GM23338 (cell line): ENCODE data around the gene DUSP10. TPM values are rescaled to one million over a fixed set of nuclear protein-coding genes. Genes with fewer than 3 reads are reported as not detected.

Experiments
- ATAC-seq: fragments of 200-7000 bp; cut with Tn5 transposase; 3 replicates; pipeline ENCODE4 v1.9.1; 2020
- DNase-seq: peaks from one replicate; pipeline ENCODE4 v3.0.0-alpha.2; 2015; ENCODE audit warnings: low spot score
- H2AFZ ChIP-seq: fragments of 200-600 bp; sonication (generic); 2 replicates; pipeline ENCODE4 v1.8.0; 2016; ENCODE audit warnings: antibody characterized with exemption, mild to moderate bottlenecking, moderate library complexity
- H3F3A ChIP-seq: fragments of 200-600 bp; sonication (generic); replicated peaks from 2 replicates; pipeline ENCODE4 v1.8.0; 2017; ENCODE audit warnings: antibody characterized with exemption, mixed run types, low read depth
- H3K27ac ChIP-seq: fragments of 200-600 bp; sonication (generic); 2 replicates; pipeline ENCODE4 v1.6.1; 2016; ENCODE audit warnings: low read depth
- H3K27me3 ChIP-seq: fragments of 200-600 bp; sonication (generic); 2 replicates; pipeline ENCODE4 v1.8.0; 2016; ENCODE audit warnings: mild to moderate bottlenecking, mixed run types, moderate library complexity; ENCODE audit not compliant: insufficient read depth
- H3K36me3 ChIP-seq: fragments of 200-600 bp; sonication (generic); 2 replicates; pipeline ENCODE4 v1.8.0; 2016; ENCODE audit warnings: mild to moderate bottlenecking; ENCODE audit not compliant: insufficient read depth
- H3K4me1 ChIP-seq: fragments of 200-600 bp; sonication (generic); 2 replicates; pipeline ENCODE4 v1.8.0; 2016; ENCODE audit warnings: mild to moderate bottlenecking, moderate library complexity; ENCODE audit not compliant: insufficient read depth
- H3K4me2 ChIP-seq: fragments of 200-600 bp; sonication (generic); 2 replicates; pipeline ENCODE4 v1.7.1; 2017; ENCODE audit warnings: mixed run types
- H3K4me3 ChIP-seq: fragments of 200-600 bp; sonication (generic); 2 replicates; pipeline ENCODE4 v1.6.1; 2016; ENCODE audit warnings: mixed run types
- H3K79me2 ChIP-seq: fragments of 200-600 bp; sonication (generic); replicated peaks from 2 replicates; pipeline ENCODE4 v1.8.0; 2017; ENCODE audit warnings: mild to moderate bottlenecking; ENCODE audit not compliant: insufficient read depth
- H3K9me2 ChIP-seq: fragments of 200-600 bp; sonication (generic); 2 replicates; pipeline ENCODE4 v1.8.0; 2017; ENCODE audit not compliant: insufficient read depth
- H4K20me1 ChIP-seq: fragments of 200-600 bp; sonication (generic); replicated peaks from 2 replicates; pipeline ENCODE4 v1.8.0; 2017; ENCODE audit warnings: mild to moderate bottlenecking; ENCODE audit not compliant: insufficient read depth
- H3K27ac Mint-ChIP-seq: 2 replicates; pipeline ENCODE4 v1.8.0; 2020; ENCODE audit warnings: inconsistent platforms, mild to moderate bottlenecking, moderate library complexity, mixed read lengths
- H3K27me3 Mint-ChIP-seq: 3 replicates; pipeline ENCODE4 v1.8.0; 2022; ENCODE audit warnings: low read depth, mild to moderate bottlenecking, moderate library complexity, mixed read lengths, inconsistent platforms; ENCODE audit not compliant: insufficient read depth, poor library complexity
- H3K36me3 Mint-ChIP-seq: 3 replicates; pipeline ENCODE4 v1.8.0; 2021; ENCODE audit warnings: low read depth, mild to moderate bottlenecking, inconsistent platforms, moderate library complexity, mixed read lengths
- H3K4me1 Mint-ChIP-seq: 3 replicates; pipeline ENCODE4 v1.8.0; 2020; ENCODE audit warnings: mild to moderate bottlenecking, inconsistent platforms, mixed read lengths
- H3K4me3 Mint-ChIP-seq: 3 replicates; pipeline ENCODE4 v1.8.0; 2021; ENCODE audit warnings: moderate library complexity, mild to moderate bottlenecking, inconsistent platforms, mixed read lengths
- H3K9me3 Mint-ChIP-seq: 3 replicates; pipeline ENCODE4 v1.8.0; 2020; ENCODE audit warnings: moderate library complexity, mild to moderate bottlenecking, inconsistent platforms, mixed read lengths
- CREB1 ChIP-seq: fragments of 250-450 bp; sonication (Bioruptor Pico); IDR thresholded peaks from 2 replicates; pipeline ENCODE4 v1.5.0; 2020; ENCODE audit warnings: low read depth, mild to moderate bottlenecking, moderate library complexity
- EZH2 ChIP-seq: fragments of 200-600 bp; sonication (generic); IDR thresholded peaks from one replicate; pipeline ENCODE4 v1.8.0; 2017; ENCODE audit warnings: antibody characterized with exemption, mild to moderate bottlenecking, low read depth; ENCODE audit not compliant: unreplicated experiment
- EZH2phosphoT487 ChIP-seq: fragments of 200-600 bp; sonication (generic); IDR thresholded peaks from one replicate; pipeline ENCODE4 v1.8.1; 2018; ENCODE audit warnings: antibody characterized with exemption; ENCODE audit not compliant: unreplicated experiment
- NANOG ChIP-seq: IDR thresholded peaks from 2 replicates; pipeline ENCODE4 v1.6.1; 2016; ENCODE audit warnings: antibody characterized with exemption, borderline replicate concordance
- POLR2AphosphoS5 ChIP-seq: IDR thresholded peaks from 2 replicates; pipeline ENCODE4 v1.6.1; 2016; ENCODE audit warnings: antibody characterized with exemption, low read depth
- STAT1 ChIP-seq: IDR thresholded peaks from one replicate; pipeline ENCODE4 v1.6.1; 2016; ENCODE audit warnings: antibody characterized with exemption; ENCODE audit not compliant: unreplicated experiment
- ZNF114 ChIP-seq: fragments of 250-450 bp; sonication (Bioruptor Pico); IDR thresholded peaks from 2 replicates; pipeline ENCODE4 v1.5.0; 2020; ENCODE audit warnings: mild to moderate bottlenecking, moderate library complexity
- ZNF331 ChIP-seq: fragments of 250-450 bp; sonication (Bioruptor Pico); IDR thresholded peaks from 2 replicates; pipeline ENCODE4 v1.5.0; 2020; ENCODE audit warnings: low read depth, mild to moderate bottlenecking, moderate library complexity
- polyA plus RNA-seq: library from polyadenylated mRNA; unstranded; fragments of >200 nt; fragmentation: Nextera tagmentation; extraction: Ambion mirVana; gene quantifications from 2 replicates; pipeline ENCODE4 v1.2.1, GENCODE V29; 2016
- total RNA-seq: library from RNA; depleted of rRNA; stranded (reverse); fragments of >200 nt; shearing (Covaris generic); gene quantifications from 2 replicates; pipeline ENCODE4 v1.2.3, GENCODE V29; 2014
- TF ChIP-seq, protein P1 (sequence below): IDR thresholded peaks from 2 replicates; pipeline ENCODE4 v1.6.1; 2016; ENCODE audit warnings: antibody characterized with exemption
- TF ChIP-seq, protein P2 (sequence below): fragments of 250-450 bp; sonication (Bioruptor Pico); IDR thresholded peaks from 2 replicates; pipeline ENCODE4 v1.5.0; 2020; ENCODE audit warnings: mild to moderate bottlenecking, moderate library complexity
- TF ChIP-seq, protein P3 (sequence below): IDR thresholded peaks from one replicate; pipeline ENCODE4 v1.6.1; 2018; ENCODE audit warnings: antibody characterized with exemption; ENCODE audit not compliant: unreplicated experiment
- TF ChIP-seq, protein P4 (sequence below), 2 experiments: fragments of 200-600 bp in 1 of 2; sonication (generic) in 1 of 2; conservative IDR thresholded peaks; 2 replicates each; pipeline versions ENCODE4 v1.5.1 to v1.6.1; 2016 to 2017; ENCODE audit warnings: antibody characterized with exemption in 2 of 2, low read depth in 2 of 2, mild to moderate bottlenecking in 2 of 2, moderate library complexity in 1 of 2

DUSP10 gene
- total and polyA plus RNA-seq, 2 experiments from 2014 or later = 1.5 to 1.6 TPM

DNA sequence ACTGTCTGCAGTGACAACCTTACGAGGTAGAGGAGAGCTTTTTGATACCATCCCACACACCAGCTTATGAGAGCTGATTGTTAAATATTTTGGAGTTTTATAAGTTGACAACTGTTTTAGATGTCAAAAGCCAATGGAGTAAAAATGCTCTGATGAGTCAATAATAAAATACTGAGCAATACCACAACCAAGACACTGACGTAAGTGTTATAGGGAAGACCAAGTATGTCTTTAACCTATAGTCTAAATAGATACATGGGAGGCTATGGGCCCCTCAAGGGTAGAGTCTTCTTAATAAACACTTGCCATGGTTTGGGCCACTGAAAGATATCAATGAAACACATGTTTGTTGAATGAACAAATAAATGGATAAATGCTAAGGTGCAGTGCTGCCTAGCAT, 49.2 kb downstream of the DUSP10 start (continued):
- TF ChIP-seq, protein P1, sequence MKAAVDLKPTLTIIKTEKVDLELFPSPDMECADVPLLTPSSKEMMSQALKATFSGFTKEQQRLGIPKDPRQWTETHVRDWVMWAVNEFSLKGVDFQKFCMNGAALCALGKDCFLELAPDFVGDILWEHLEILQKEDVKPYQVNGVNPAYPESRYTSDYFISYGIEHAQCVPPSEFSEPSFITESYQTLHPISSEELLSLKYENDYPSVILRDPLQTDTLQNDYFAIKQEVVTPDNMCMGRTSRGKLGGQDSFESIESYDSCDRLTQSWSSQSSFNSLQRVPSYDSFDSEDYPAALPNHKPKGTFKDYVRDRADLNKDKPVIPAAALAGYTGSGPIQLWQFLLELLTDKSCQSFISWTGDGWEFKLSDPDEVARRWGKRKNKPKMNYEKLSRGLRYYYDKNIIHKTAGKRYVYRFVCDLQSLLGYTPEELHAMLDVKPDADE = no peak
- TF ChIP-seq EZH2 = no peak
- no peak for TF ChIP-seq NANOG
- TF ChIP-seq ZNF114 (CRISPR knock-in tag) = no peak
- TF ChIP-seq POLR2AphosphoS5 = no peak
- no peak for TF ChIP-seq ZNF331
- no peak for TF ChIP-seq CREB1 (CRISPR knock-in tag)
- no peak for TF ChIP-seq STAT1

DNA sequence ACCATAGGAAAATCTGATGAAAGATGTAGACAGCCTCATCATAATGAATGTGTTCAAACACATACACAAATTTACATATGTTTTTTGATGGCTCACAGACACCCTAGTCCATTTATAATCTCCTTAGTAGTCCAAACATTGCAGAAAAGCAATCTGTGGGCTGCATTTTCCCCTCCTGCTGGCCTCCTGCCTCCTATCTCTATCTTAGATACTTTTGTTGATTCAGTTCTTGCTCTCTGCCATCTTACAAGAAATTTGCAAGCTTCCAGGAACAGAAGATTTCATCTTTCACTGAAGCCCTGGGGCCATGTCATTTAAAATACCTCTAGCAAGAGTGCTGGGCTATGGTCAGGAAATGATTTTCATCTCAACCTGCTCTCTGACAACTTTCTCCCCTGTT, 50.6 kb downstream of the DUSP10 start:
- Histone ChIP-seq H4K20me1 (no peaks in the 10 kb centered on the region), H3K4me2 (no peak overlapping the region), H3K27ac (no peak overlapping the region), H3K36me3 (no peaks in the 10 kb centered on the region), H3K9me2 (peaks cover 11% of the 10 kb centered on the region), H3K79me2 (no peaks in the 10 kb centered on the region), H3K4me1 (no peaks in the 10 kb centered on the region), H3K4me3 (no peak overlapping the region), H3K27me3 (no peaks in the 10 kb centered on the region), H2AFZ (no peak overlapping the region), H3F3A (no peaks in the 10 kb centered on the region)
- Mint-ChIP-seq H3K27me3 (peaks cover 1% of the 10 kb centered on the region), H3K4me1 (no peaks in the 10 kb centered on the region), H3K36me3 (no peaks in the 10 kb centered on the region), H3K9me3 (0 out of 3 replicates have a peak, but pooled peaks cover 4% of the 10 kb centered on the region), H3K4me3 (no peak overlapping the region), H3K27ac (no peak overlapping the region)
- DNase-seq (no peak), ATAC-seq (no peak)
- no peak for TF ChIP-seq POLR2AphosphoS5
- no peak for TF ChIP-seq ZNF331
- TF ChIP-seq, protein P1 = no peak
- TF ChIP-seq, protein P2, sequence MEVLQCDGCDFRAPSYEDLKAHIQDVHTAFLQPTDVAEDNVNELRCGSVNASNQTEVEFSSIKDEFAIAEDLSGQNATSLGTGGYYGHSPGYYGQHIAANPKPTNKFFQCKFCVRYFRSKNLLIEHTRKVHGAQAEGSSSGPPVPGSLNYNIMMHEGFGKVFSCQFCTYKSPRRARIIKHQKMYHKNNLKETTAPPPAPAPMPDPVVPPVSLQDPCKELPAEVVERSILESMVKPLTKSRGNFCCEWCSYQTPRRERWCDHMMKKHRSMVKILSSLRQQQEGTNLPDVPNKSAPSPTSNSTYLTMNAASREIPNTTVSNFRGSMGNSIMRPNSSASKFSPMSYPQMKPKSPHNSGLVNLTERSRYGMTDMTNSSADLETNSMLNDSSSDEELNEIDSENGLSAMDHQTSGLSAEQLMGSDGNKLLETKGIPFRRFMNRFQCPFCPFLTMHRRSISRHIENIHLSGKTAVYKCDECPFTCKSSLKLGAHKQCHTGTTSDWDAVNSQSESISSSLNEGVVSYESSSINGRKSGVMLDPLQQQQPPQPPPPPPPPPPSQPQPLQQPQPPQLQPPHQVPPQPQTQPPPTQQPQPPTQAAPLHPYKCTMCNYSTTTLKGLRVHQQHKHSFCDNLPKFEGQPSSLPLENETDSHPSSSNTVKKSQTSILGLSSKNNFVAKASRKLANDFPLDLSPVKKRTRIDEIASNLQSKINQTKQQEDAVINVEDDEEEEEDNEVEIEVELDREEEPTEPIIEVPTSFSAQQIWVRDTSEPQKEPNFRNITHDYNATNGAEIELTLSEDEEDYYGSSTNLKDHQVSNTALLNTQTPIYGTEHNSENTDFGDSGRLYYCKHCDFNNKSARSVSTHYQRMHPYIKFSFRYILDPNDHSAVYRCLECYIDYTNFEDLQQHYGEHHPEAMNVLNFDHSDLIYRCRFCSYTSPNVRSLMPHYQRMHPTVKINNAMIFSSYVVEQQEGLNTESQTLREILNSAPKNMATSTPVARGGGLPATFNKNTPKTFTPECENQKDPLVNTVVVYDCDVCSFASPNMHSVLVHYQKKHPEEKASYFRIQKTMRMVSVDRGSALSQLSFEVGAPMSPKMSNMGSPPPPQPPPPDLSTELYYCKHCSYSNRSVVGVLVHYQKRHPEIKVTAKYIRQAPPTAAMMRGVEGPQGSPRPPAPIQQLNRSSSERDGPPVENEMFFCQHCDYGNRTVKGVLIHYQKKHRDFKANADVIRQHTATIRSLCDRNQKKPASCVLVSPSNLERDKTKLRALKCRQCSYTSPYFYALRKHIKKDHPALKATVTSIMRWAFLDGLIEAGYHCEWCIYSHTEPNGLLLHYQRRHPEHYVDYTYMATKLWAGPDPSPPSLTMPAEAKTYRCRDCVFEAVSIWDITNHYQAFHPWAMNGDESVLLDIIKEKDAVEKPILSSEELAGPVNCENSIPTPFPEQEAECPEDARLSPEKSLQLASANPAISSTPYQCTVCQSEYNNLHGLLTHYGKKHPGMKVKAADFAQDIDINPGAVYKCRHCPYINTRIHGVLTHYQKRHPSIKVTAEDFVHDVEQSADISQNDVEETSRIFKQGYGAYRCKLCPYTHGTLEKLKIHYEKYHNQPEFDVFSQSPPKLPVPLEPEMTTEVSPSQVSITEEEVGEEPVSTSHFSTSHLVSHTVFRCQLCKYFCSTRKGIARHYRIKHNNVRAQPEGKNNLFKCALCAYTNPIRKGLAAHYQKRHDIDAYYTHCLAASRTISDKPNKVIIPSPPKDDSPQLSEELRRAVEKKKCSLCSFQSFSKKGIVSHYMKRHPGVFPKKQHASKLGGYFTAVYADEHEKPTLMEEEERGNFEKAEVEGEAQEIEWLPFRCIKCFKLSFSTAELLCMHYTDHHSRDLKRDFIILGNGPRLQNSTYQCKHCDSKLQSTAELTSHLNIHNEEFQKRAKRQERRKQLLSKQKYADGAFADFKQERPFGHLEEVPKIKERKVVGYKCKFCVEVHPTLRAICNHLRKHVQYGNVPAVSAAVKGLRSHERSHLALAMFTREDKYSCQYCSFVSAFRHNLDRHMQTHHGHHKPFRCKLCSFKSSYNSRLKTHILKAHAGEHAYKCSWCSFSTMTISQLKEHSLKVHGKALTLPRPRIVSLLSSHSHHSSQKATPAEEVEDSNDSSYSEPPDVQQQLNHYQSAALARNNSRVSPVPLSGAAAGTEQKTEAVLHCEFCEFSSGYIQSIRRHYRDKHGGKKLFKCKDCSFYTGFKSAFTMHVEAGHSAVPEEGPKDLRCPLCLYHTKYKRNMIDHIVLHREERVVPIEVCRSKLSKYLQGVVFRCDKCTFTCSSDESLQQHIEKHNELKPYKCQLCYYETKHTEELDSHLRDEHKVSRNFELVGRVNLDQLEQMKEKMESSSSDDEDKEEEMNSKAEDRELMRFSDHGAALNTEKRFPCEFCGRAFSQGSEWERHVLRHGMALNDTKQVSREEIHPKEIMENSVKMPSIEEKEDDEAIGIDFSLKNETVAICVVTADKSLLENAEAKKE (CRISPR knock-in tag) = no peak
- no peak for TF ChIP-seq CREB1 (CRISPR knock-in tag)
- TF ChIP-seq EZH2phosphoT487 = no peak
- TF ChIP-seq, protein P3, sequence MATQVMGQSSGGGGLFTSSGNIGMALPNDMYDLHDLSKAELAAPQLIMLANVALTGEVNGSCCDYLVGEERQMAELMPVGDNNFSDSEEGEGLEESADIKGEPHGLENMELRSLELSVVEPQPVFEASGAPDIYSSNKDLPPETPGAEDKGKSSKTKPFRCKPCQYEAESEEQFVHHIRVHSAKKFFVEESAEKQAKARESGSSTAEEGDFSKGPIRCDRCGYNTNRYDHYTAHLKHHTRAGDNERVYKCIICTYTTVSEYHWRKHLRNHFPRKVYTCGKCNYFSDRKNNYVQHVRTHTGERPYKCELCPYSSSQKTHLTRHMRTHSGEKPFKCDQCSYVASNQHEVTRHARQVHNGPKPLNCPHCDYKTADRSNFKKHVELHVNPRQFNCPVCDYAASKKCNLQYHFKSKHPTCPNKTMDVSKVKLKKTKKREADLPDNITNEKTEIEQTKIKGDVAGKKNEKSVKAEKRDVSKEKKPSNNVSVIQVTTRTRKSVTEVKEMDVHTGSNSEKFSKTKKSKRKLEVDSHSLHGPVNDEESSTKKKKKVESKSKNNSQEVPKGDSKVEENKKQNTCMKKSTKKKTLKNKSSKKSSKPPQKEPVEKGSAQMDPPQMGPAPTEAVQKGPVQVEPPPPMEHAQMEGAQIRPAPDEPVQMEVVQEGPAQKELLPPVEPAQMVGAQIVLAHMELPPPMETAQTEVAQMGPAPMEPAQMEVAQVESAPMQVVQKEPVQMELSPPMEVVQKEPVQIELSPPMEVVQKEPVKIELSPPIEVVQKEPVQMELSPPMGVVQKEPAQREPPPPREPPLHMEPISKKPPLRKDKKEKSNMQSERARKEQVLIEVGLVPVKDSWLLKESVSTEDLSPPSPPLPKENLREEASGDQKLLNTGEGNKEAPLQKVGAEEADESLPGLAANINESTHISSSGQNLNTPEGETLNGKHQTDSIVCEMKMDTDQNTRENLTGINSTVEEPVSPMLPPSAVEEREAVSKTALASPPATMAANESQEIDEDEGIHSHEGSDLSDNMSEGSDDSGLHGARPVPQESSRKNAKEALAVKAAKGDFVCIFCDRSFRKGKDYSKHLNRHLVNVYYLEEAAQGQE = no peak
- TF ChIP-seq, protein P4, sequence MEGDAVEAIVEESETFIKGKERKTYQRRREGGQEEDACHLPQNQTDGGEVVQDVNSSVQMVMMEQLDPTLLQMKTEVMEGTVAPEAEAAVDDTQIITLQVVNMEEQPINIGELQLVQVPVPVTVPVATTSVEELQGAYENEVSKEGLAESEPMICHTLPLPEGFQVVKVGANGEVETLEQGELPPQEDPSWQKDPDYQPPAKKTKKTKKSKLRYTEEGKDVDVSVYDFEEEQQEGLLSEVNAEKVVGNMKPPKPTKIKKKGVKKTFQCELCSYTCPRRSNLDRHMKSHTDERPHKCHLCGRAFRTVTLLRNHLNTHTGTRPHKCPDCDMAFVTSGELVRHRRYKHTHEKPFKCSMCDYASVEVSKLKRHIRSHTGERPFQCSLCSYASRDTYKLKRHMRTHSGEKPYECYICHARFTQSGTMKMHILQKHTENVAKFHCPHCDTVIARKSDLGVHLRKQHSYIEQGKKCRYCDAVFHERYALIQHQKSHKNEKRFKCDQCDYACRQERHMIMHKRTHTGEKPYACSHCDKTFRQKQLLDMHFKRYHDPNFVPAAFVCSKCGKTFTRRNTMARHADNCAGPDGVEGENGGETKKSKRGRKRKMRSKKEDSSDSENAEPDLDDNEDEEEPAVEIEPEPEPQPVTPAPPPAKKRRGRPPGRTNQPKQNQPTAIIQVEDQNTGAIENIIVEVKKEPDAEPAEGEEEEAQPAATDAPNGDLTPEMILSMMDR (conservative IDR thresholded peaks at IDR 0.05; ENCODE audit: low read depth in 2 of 2) = no peak
